Measurements from ENCODE around the gene EPHA6. TPM values are rescaled to one million over a fixed set of nuclear protein-coding genes. Genes with fewer than 3 reads are reported as not detected.

The EPHA6 gene
- total and polyA plus RNA-seq, 9 of the 15 experiments (the other 6 are each of a cell fraction or from before 2014, with no cell fraction given) = not detected

DNA sequence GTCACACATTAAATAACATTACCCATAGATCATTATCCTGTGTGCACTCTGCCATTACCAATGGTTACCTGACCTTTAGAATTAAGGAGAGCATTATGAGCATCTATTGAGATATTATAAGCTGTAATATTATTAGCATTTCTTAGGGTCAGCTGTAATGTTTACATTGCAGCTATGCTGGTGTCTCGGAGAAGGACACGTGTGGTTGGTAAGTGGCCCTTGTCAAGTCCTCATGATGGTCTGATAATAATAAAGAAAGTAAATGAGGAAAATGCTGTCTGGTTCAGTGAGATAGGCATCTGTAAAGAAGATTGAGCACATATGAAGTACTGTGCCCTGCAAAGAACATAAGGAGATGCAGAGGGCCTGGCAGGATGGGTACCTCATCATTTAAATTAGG lies 878.4 kb downstream of the EPHA6 start (continued):
- TF ChIP-seq, protein P1, sequence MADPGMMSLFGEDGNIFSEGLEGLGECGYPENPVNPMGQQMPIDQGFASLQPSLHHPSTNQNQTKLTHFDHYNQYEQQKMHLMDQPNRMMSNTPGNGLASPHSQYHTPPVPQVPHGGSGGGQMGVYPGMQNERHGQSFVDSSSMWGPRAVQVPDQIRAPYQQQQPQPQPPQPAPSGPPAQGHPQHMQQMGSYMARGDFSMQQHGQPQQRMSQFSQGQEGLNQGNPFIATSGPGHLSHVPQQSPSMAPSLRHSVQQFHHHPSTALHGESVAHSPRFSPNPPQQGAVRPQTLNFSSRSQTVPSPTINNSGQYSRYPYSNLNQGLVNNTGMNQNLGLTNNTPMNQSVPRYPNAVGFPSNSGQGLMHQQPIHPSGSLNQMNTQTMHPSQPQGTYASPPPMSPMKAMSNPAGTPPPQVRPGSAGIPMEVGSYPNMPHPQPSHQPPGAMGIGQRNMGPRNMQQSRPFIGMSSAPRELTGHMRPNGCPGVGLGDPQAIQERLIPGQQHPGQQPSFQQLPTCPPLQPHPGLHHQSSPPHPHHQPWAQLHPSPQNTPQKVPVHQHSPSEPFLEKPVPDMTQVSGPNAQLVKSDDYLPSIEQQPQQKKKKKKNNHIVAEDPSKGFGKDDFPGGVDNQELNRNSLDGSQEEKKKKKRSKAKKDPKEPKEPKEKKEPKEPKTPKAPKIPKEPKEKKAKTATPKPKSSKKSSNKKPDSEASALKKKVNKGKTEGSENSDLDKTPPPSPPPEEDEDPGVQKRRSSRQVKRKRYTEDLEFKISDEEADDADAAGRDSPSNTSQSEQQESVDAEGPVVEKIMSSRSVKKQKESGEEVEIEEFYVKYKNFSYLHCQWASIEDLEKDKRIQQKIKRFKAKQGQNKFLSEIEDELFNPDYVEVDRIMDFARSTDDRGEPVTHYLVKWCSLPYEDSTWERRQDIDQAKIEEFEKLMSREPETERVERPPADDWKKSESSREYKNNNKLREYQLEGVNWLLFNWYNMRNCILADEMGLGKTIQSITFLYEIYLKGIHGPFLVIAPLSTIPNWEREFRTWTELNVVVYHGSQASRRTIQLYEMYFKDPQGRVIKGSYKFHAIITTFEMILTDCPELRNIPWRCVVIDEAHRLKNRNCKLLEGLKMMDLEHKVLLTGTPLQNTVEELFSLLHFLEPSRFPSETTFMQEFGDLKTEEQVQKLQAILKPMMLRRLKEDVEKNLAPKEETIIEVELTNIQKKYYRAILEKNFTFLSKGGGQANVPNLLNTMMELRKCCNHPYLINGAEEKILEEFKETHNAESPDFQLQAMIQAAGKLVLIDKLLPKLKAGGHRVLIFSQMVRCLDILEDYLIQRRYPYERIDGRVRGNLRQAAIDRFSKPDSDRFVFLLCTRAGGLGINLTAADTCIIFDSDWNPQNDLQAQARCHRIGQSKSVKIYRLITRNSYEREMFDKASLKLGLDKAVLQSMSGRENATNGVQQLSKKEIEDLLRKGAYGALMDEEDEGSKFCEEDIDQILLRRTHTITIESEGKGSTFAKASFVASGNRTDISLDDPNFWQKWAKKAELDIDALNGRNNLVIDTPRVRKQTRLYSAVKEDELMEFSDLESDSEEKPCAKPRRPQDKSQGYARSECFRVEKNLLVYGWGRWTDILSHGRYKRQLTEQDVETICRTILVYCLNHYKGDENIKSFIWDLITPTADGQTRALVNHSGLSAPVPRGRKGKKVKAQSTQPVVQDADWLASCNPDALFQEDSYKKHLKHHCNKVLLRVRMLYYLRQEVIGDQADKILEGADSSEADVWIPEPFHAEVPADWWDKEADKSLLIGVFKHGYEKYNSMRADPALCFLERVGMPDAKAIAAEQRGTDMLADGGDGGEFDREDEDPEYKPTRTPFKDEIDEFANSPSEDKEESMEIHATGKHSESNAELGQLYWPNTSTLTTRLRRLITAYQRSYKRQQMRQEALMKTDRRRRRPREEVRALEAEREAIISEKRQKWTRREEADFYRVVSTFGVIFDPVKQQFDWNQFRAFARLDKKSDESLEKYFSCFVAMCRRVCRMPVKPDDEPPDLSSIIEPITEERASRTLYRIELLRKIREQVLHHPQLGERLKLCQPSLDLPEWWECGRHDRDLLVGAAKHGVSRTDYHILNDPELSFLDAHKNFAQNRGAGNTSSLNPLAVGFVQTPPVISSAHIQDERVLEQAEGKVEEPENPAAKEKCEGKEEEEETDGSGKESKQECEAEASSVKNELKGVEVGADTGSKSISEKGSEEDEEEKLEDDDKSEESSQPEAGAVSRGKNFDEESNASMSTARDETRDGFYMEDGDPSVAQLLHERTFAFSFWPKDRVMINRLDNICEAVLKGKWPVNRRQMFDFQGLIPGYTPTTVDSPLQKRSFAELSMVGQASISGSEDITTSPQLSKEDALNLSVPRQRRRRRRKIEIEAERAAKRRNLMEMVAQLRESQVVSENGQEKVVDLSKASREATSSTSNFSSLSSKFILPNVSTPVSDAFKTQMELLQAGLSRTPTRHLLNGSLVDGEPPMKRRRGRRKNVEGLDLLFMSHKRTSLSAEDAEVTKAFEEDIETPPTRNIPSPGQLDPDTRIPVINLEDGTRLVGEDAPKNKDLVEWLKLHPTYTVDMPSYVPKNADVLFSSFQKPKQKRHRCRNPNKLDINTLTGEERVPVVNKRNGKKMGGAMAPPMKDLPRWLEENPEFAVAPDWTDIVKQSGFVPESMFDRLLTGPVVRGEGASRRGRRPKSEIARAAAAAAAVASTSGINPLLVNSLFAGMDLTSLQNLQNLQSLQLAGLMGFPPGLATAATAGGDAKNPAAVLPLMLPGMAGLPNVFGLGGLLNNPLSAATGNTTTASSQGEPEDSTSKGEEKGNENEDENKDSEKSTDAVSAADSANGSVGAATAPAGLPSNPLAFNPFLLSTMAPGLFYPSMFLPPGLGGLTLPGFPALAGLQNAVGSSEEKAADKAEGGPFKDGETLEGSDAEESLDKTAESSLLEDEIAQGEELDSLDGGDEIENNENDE (IDR thresholded peaks at IDR 0.05; ENCODE audit: low read depth, low read length) = no peak
- TF ChIP-seq MAZ (CRISPR knock-in tag; conservative IDR thresholded peaks at IDR 0.05 in 1 of 2, IDR thresholded peaks at IDR 0.05 in 1 of 2) (no peak), SLC30A9 (CRISPR knock-in tag; IDR thresholded peaks at IDR 0.05) (no peak), KAT2B (IDR thresholded peaks at IDR 0.05; ENCODE audit: low read depth, low read length) (no peak), DEAF1 (CRISPR knock-in tag; IDR thresholded peaks at IDR 0.05) (no peak), NR2C2 (CRISPR knock-in tag; IDR thresholded peaks at IDR 0.05) (no peak), NR2C2 (tag; IDR thresholded peaks at IDR 0.05) (no peak)

Data from K562 (cell line).